GM21360 (cell line): ENCODE results near the gene DCBLD2.
A peak's percentile ranks its signal among the peaks of the same experiment; 100 is the strongest.

Experiments
- ATAC-seq: cut with Tn5 transposase; IDR thresholded peaks from one replicate; pipeline ENCODE4 v1.9.1; 2021; ENCODE audit warnings: mild to moderate bottlenecking, moderate library complexity; ENCODE audit not compliant: unreplicated experiment

Gene DCBLD2

DNA sequence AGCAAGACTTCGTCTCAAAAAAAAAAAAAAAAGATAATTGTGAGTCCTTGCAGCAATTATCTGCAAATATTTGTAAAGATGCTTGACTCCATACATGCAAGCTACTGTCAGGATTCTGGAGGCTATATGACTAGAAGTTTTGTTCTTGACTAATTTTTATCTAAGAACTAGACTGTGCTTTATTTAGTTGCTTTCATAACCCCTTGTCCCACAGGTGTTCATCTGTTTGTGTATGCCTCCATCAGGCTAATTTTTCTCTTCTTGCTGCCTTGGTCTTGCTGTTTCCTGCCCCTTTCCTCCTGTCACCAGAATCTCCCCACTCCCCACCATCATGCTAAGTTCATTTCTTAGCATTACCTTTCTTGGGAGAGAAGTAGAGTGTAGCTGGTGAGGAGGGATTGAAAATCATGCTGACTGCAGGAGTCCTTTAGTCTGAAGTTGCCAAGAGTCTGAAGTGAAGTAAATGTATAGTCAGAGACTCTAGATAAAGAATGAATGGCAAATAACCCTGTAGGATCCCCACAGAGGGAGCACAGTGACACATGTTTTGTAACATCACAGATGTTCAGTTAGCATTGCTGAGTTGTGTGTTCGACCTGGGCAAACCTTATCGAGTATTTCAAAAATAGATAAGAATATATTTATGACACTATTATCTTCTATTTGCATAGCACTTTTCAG is 125.9 kb downstream of the DCBLD2 start:
- no peak for ATAC-seq

GRCh38 chr3:98772022-98772421 is 129.5 kb downstream of the DCBLD2 start:
- no peak for ATAC-seq

GRCh38 chr3:98770261-98771039 is 131.0 kb downstream of the DCBLD2 start:
- ATAC-seq: peak; percentile 88

DNA sequence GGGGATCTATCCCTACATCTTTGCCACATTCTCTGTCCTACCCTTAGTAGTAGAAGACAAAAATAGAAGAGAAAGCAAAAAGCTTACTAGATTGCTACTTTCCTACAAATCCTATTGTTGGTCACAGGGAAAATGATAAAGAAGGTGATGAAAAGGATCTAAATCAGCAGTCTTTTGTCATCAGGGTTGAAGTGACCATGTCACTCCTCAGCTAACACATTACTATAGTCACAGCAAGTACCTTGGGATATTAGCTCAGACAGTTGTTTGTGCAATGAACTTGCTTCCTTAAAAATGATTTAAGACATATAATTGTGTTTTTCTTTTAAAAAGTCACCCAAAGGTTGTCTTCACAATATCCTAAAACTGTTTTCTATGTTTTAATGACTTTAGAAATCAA is 132.0 kb downstream of the DCBLD2 start:
- ATAC-seq: no peak

DNA sequence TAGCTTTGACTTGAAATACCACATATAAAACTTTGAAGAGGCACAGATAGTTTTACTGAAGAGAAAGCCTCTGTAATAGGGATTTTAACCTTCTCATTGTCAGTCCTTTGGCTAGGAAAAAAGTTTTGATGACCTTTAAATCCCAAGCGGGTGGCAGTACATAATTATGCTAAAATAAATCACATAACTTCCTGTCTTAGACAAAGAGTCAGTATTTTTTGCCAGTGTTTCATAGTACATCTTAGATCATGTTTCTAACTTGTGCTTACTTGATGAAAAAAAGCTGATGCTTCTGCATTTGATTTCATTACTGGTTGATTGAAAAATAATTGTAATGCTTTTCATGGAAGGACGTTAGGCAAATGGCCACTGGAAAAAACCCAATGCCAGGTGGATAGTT is 132.5 kb downstream of the DCBLD2 start:
- ATAC-seq: no peak

DNA sequence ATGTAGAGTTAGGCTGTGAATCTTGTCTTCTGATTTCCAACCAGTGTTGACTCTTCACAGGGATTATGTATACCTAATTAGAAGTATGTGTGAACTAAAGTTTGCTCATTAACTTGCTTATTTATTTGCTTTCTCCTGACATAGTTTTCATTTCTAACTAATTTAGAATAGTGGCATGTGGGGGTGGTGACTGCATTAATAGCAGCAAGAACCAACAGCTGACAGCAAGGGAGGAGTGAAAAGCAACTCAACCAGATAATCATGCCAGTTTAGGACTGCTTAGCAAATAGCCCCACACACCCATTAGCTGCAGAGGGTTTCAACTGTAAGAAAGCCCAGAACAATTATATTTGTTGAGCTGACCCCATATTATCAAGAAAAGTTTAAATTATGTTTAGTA is 134.6 kb downstream of the DCBLD2 start:
- no peak for ATAC-seq

- ATAC-seq: no peak
Observed at GRCh38 chr3:98765721-98766120, 135.8 kb downstream of the DCBLD2 start.

DNA sequence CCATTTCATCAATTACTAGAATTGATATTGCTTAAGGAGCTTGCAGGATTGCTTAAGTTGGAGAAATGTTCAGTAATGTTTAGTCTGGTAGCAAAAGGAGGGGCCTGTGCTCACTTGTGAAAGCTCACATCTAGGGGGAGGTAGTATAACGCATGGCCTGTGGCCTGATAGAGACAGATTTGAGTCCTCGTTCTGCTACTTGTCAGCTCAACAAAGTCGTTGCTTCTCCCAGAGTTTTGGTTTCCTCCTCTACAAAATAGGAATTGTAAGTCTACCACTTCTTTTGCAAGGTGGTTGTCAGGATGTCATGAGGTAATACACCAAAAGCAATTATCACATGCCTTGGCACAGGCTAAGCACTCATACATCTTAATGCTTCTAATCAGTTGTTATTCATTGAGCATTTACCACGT is 137.0 kb downstream of the DCBLD2 start:
- ATAC-seq: no peak

DNA sequence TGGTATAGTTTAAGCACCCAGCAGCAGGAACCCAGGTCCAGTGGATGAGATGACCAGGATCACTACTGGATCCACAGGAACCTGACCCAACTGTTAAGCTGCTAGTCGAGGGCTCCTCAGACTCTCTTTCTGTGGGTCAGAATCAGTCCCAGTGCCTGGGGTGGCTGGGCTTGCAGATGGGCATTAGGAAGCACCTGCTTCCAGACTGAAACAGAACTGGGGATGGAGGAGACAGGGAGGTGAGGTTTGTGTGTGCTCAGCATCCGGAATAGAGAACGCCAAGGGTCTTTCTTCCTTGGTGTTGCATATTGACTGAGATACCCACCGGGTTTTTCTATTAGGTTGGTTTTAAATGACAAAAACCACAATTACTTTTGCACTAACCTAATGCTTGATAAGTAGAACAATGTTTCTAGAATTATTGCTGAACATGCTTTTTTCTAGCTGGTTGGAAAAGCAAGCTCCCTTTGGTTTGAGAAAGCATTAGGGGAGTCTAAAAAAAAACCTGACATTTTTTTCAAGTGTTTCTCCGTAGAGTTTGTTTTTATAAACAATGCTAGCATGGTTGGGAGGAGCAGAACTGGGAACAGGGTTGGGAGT is 137.6 kb downstream of the DCBLD2 start:
- no peak for ATAC-seq

- peak; percentile 48 for ATAC-seq
Observed at GRCh38 chr3:98763076-98763475, 138.4 kb downstream of the DCBLD2 start, which contains the start of gene ST3GAL6. ST3GAL6 (plus strand) TSS chr3:98763340; CDS start chr3:98768441, 5,101 bp downstream.

- ATAC-seq: no peak
Observed at GRCh38 chr3:98761643-98762229, 139.8 kb downstream of the DCBLD2 start.

DNA sequence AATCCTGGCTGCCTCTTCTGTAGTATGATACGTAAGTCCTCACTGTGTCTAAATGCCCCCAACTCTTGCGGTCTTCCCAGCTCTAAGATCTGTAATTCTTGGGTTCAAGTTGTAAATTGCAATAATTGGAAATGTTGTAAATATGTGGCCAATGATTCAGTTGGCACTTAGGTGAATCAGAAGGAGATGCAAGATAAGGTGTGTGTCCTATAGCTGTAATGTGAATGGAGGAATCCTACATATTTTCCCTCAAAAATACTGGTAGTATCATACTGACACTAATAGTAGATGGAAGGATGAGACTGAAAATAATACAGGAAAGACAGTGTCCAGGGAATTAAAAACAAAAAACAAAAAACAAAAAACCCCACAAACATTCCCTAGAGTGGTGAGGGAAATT is 141.9 kb downstream of the DCBLD2 start:
- no peak for ATAC-seq

DNA sequence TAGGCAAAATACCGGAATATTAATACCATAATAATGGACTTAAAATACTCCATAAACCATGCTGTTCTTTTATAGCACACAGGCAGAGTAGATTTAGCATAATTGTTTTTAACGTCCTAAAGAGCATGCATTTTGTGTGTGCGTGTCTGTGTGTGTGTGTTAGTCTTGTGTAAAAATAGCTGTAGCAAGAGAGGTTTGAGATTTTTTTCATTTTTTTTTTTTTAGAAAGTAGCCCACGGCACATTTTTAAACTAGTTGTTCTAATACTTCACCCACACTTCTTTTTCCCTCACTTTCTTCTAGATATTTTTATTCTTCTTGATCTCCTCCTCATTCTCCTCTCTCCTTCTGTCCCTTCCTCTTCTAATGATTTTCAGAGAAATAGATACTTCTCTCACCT is 145.9 kb downstream of the DCBLD2 start:
- no peak for ATAC-seq

- no peak for ATAC-seq
Observed at GRCh38 chr3:98754483-98754882, 147.0 kb downstream of the DCBLD2 start.

- ATAC-seq: no peak
Observed at GRCh38 chr3:98750276-98750919, 151.1 kb downstream of the DCBLD2 start.

- no peak for ATAC-seq
Observed at GRCh38 chr3:98746882-98747281, 154.6 kb downstream of the DCBLD2 start.

- no peak for ATAC-seq
Observed at GRCh38 chr3:98746122-98746521, 155.4 kb downstream of the DCBLD2 start.
